Ishikawa (cell line): Measurements from ENCODE around the gene PTPN13.

Source experiments
- CEBPB ChIP-seq: IDR thresholded peaks from 2 replicates; pipeline ENCODE4 v1.6.1; 2012
- CREB1 ChIP-seq: IDR thresholded peaks from 2 replicates; pipeline ENCODE4 v1.6.1; 2012; ENCODE audit warnings: low read depth
- EGR1 ChIP-seq: IDR thresholded peaks from 2 replicates; pipeline ENCODE4 v1.6.1; 2012
- EP300 ChIP-seq: IDR thresholded peaks from 2 replicates; pipeline ENCODE4 v1.6.1; 2012; ENCODE audit warnings: borderline replicate concordance
- FOXM1 ChIP-seq: IDR thresholded peaks from 2 replicates; pipeline ENCODE4 v1.6.1; 2012; ENCODE audit warnings: low read depth, borderline replicate concordance
- MAX ChIP-seq: IDR thresholded peaks from 2 replicates; pipeline ENCODE4 v1.6.1; 2012
- NFIC ChIP-seq: IDR thresholded peaks from 2 replicates; pipeline ENCODE4 v1.6.1; 2012
- RAD21 ChIP-seq: IDR thresholded peaks from 2 replicates; pipeline ENCODE4 v1.6.1; 2012; ENCODE audit warnings: low read depth
- TAF1 ChIP-seq: IDR thresholded peaks from 2 replicates; pipeline ENCODE4 v1.6.1; 2012; ENCODE audit warnings: low read depth, mild to moderate bottlenecking
- TCF12 ChIP-seq: IDR thresholded peaks from 2 replicates; pipeline ENCODE4 v1.6.1; 2012; ENCODE audit warnings: low read depth
- TEAD4 ChIP-seq: IDR thresholded peaks from 2 replicates; pipeline ENCODE4 v1.6.1; 2012
- YY1 ChIP-seq: IDR thresholded peaks from 2 replicates; pipeline ENCODE4 v1.6.1; 2012; ENCODE audit warnings: low read depth
- ZBTB7A ChIP-seq: IDR thresholded peaks from 2 replicates; pipeline ENCODE4 v1.6.1; 2012; ENCODE audit warnings: low read depth
- TF ChIP-seq, protein P1 (sequence below): IDR thresholded peaks from 2 replicates; pipeline ENCODE4 v1.6.1; 2012
- TF ChIP-seq, protein P2 (sequence below): IDR thresholded peaks from 2 replicates; pipeline ENCODE4 v1.6.1; 2012; ENCODE audit warnings: low read depth, mild to moderate bottlenecking

The PTPN13 gene

GRCh38 chr4:86587381-86588140, 6.6 kb upstream of the PTPN13 start:
- TF ChIP-seq, protein P1, sequence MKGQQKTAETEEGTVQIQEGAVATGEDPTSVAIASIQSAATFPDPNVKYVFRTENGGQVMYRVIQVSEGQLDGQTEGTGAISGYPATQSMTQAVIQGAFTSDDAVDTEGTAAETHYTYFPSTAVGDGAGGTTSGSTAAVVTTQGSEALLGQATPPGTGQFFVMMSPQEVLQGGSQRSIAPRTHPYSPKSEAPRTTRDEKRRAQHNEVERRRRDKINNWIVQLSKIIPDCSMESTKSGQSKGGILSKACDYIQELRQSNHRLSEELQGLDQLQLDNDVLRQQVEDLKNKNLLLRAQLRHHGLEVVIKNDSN, result no peak
- no peak for TF ChIP-seq EGR1
- TF ChIP-seq CREB1, result no peak
- TF ChIP-seq MAX, result no peak
- no peak for TF ChIP-seq ZBTB7A
- no peak for TF ChIP-seq RAD21
- TF ChIP-seq FOXM1, result no peak
- no peak for TF ChIP-seq NFIC
- TF ChIP-seq TAF1, result no peak
- TF ChIP-seq EP300, result no peak
- no peak for TF ChIP-seq TEAD4
- TF ChIP-seq, protein P2, sequence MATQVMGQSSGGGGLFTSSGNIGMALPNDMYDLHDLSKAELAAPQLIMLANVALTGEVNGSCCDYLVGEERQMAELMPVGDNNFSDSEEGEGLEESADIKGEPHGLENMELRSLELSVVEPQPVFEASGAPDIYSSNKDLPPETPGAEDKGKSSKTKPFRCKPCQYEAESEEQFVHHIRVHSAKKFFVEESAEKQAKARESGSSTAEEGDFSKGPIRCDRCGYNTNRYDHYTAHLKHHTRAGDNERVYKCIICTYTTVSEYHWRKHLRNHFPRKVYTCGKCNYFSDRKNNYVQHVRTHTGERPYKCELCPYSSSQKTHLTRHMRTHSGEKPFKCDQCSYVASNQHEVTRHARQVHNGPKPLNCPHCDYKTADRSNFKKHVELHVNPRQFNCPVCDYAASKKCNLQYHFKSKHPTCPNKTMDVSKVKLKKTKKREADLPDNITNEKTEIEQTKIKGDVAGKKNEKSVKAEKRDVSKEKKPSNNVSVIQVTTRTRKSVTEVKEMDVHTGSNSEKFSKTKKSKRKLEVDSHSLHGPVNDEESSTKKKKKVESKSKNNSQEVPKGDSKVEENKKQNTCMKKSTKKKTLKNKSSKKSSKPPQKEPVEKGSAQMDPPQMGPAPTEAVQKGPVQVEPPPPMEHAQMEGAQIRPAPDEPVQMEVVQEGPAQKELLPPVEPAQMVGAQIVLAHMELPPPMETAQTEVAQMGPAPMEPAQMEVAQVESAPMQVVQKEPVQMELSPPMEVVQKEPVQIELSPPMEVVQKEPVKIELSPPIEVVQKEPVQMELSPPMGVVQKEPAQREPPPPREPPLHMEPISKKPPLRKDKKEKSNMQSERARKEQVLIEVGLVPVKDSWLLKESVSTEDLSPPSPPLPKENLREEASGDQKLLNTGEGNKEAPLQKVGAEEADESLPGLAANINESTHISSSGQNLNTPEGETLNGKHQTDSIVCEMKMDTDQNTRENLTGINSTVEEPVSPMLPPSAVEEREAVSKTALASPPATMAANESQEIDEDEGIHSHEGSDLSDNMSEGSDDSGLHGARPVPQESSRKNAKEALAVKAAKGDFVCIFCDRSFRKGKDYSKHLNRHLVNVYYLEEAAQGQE, result no peak
- no peak for TF ChIP-seq CEBPB
- no peak for TF ChIP-seq TCF12

- TF ChIP-seq RAD21 (no peak), NFIC (no peak), EP300 (no peak), TEAD4 (no peak), FOXM1 (no peak), CREB1 (no peak), MAX (no peak), EGR1 (no peak), YY1 (no peak), ZBTB7A (no peak)
- TF ChIP-seq, protein P2, result no peak
Measured at GRCh38 chr4:86592553-86593249, 1.4 kb upstream of the PTPN13 start.

GRCh38 chr4:86594559-86595425, 677 bp downstream of the PTPN13 start:
- TF ChIP-seq RAD21 (no peak), ZBTB7A (no peak), FOXM1 (no peak), MAX (no peak), TCF12 (no peak), TEAD4 (no peak), CREB1 (no peak), EGR1 (no peak), CEBPB (no peak), YY1 (no peak), NFIC (no peak), TAF1 (no peak), EP300 (no peak)
- TF ChIP-seq, protein P1, result no peak
- TF ChIP-seq, protein P2, result no peak
